NCI-H1105 treated with DMSO at 0.1 percent for 48 hours (cell line): ENCODE data around the gene SLC38A11.

ENCODE experiments used
- DNase-seq: peaks from one replicate; lab custom pipeline; 2025; lab: John Stamatoyannopoulos, UW

The SLC38A11 gene

DNA sequence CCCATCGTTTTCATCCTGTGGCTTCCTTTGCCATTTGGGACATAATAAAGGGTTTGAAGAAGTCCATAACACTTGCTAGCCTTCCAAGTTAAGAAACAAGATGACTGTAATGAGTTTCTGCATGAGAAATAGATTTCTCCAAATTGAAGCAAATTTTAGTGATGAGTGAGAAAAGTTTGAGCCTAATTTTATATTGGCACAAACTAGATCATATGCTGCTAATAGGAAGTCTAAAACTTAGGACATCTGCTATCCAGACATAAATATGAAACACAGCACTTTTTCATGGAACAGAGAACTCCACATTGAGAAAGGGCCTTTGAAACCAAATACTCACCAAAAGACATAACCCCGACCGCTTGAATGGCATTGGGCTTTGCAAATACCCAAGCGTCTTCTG lies 39.8 kb downstream of the SLC38A11 start:
- DNase-seq: no peak

- DNase-seq: no peak
Measured at GRCh38 chr2:164913640-164914350, 41.5 kb downstream of the SLC38A11 start.

DNA sequence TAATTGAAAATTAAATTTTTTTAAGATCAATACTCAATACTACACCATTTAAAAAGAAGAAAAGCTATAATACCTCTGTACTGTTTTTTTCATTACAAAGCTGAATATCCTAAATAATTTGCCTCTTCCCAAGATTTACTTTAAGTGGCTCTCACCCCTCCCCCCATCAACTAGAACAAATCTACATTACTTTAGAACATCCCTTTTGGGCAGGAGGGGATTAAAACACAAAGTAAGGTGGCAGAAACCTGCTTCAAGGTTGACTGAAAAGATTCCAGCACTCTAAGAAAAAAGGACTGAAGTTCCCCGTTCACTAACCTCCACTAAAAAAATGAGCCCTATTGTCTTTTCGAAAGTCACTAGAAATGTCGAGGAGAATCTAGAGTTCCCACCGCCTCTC lies 42.3 kb downstream of the SLC38A11 start:
- no peak for DNase-seq

GRCh38 chr2:164911832-164912231 lies 43.5 kb downstream of the SLC38A11 start:
- DNase-seq: no peak

DNA sequence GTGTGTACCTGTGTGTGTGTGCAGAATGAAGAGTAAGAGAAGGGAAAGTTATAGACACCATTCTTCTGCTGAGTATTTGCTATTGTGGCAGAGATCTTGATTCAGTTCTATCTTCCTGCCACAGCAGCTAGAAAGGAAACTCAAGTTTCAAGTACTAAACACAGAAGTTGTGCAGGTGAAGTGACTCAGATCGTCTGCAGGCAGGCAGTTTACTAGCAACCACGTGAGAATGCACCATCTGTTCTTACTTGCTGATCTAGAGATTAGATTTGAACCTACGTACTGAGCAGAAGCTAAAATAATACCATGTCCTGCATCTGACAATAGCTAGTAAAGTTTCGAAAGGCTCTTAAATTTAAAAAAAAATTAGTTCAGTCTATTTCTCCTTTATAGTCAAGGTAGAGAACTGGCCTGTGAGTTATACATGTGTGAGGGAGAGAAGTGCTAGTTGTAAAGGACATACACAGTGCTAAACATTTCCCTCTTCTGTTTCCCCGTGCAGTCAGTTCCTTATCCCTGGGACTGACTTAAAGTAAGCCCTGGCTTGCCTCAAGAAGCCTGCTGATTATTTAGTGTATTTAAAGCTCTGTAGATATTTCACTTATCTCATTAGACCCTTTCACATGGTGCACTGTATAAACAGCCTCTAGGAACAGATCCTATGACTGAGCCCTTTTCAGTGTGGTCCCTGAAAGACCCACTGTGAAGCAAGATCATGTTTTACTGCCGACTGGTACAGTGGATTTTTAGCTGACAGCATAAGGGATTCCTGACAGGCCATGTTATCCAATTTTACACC lies 45.0 kb downstream of the SLC38A11 start:
- DNase-seq: peak; percentile 28

GRCh38 chr2:164906947-164907346 lies 48.4 kb downstream of the SLC38A11 start:
- DNase-seq: no peak

DNA sequence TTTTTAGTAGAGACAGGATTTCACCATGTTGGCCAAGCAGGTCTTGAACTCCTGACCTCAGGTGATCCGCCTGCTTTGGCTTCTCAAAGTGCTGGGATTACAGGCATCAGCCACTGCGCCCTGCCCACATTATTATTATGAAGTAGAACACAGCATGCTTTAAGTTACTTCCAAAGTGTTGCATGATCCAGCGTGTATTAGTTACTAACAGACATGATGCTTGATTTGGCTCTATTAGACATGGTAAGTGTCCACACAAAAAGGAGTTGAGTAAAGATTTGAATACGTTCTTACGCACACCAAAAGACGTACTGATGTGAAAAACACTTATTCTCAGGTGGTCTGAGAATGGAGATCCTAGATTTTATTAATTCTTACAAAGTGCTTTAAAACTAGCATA lies 50.0 kb downstream of the SLC38A11 start:
- no peak for DNase-seq

DNA sequence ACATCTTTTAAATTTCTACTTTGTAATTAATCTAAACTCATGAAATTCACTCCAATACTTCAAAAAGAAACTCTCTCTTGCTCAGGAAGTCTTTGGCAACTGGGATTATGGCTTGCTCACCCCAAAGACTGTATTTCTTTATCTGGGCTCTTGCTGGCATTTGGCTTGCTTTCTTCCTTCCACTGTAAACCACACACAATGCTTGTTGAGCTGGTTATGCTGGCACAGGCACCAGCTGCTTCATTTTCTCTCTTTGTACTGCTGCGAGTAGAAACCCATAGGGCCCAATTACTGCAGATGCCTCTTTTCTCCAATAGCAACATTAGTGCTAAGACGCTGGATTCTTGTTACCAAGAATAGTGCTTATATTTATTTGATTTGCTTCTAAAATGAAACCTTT lies 51.4 kb downstream of the SLC38A11 start:
- peak; percentile 82 for DNase-seq

- DNase-seq: peak; percentile 54
Measured at GRCh38 chr2:164903204-164903603, 52.1 kb downstream of the SLC38A11 start.

- no peak for DNase-seq
Measured at GRCh38 chr2:164899121-164899520, 56.2 kb downstream of the SLC38A11 start.

- no peak for DNase-seq
Measured at GRCh38 chr2:164898475-164898874, 56.9 kb downstream of the SLC38A11 start.

GRCh38 chr2:164897469-164898260 lies 57.7 kb downstream of the SLC38A11 start:
- DNase-seq: no peak

GRCh38 chr2:164896634-164897355 lies 58.5 kb downstream of the SLC38A11 start:
- DNase-seq: no peak

GRCh38 chr2:164896226-164896625 lies 59.1 kb downstream of the SLC38A11 start:
- DNase-seq: no peak

- no peak for DNase-seq
Measured at GRCh38 chr2:164891460-164891859, 63.9 kb downstream of the SLC38A11 start.

DNA sequence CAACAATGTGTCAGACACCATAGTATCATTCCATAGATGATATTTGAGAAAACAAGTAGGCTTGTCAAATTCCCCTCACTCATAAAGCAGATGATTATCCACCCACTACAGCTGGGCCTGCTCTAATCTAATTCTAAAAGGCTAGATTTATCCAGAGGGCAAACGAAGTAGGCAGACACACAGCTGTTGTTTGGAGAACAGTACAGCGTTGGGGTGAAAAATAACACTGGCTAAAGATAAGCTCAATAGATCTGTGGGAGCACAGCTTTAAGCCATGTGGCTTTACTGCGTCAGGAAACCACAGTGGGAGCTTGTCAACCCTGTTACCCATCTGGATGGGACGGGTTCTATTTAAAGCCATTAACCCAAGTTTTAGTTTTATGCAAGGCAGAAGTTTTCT lies 64.8 kb downstream of the SLC38A11 start:
- no peak for DNase-seq

DNA sequence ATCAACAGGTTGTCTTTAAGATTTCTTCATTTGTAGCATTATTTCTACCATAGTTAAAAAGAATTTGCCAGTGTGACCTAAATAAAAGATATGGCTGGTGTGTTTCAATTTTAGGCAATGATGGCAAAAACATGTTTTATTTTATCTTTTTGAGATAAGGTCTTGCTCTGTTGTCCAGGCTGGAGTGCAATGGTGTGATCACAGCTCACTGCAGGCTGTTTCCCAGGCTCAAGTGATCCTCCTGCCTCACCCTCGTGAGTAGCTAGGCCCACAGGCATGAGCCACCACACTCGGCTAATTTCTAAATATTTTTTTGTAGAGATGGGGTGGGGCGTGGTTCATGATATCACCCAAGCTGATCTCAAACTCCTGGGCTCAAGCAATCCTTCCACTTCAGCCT lies 66.7 kb downstream of the SLC38A11 start:
- no peak for DNase-seq

DNA sequence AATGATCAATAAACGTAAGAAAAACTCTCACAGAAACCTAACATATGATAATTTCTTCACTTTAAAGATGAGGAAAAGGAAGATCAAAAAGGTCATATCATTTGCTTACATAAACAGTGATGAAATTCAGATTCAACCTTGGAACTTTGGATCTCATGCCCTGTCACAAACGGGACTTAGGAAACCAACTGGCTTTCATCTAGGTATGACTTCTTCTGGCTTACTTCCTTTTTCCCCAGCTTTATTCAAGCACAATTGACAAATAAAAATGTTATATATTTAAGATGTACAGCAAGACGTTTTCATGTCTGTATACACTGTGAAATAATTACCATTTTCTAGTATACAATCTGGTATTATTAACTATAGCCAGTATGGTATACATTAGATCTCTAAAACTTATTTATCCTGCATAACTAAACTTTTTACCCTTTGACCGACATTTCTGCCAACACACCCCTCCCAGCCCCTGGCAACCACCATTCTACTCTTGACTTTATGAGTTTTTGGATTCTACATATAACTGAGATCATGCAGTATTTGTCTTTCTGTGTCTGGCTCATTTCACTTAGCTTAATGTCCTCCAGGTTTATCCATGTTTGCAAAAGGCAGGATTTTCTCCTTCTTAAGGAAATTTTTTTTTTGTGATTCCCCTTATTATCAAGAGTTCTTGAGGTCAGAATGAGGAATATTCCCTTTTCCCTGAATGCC lies 67.7 kb downstream of the SLC38A11 start:
- no peak for DNase-seq

GRCh38 chr2:164882276-164882675 lies 73.0 kb downstream of the SLC38A11 start:
- DNase-seq: no peak

- DNase-seq: no peak
Measured at GRCh38 chr2:164881524-164881923, 73.8 kb downstream of the SLC38A11 start.

- no peak for DNase-seq
Measured at GRCh38 chr2:164879901-164880535, 75.3 kb downstream of the SLC38A11 start.
